Renal cortex interstitium (tissue), 15 donors: ENCODE measurements around the gene MAN1A1. TPM values are rescaled to one million over a fixed set of nuclear protein-coding genes. Genes with fewer than 3 reads are reported as not detected.
"Not testable (repeated sequence)": the region's sequence is repeated elsewhere in the genome, so short reads cannot be mapped to it uniquely, and the experiment has no call there.

Experiments used
- DNase-seq, 11 donors: peaks; one replicate each; pipeline ENCODE4 v3.0.0-alpha.2; 2013; ENCODE audit warnings: low read depth in 9 of 11, low spot score in 4 of 11; ENCODE audit errors: extremely low read depth in 1 of 11
- long read RNA-seq, 16 experiments: transcript quantifications; one replicate each; lab custom pipeline, GENCODE V29; 2026
- polyA plus RNA-seq, 3 donors: library from polyadenylated mRNA; unstranded; fragments of 120-200 nt; gene quantifications; one replicate each; pipeline ENCODE4 v1.2.1, GENCODE V29; 2013; ENCODE audit not compliant: insufficient read length in 3 of 3

Gene MAN1A1
- 10 to 100 TPM; 78.0 to 94.4 (median 93.6) TPM for polyA plus RNA-seq
- long read RNA-seq, donor 1, full-length matches to known transcripts: 10 of 17 reads
- long read RNA-seq, donor 1, partial matches to known transcripts: 7 of 17 reads
- long read RNA-seq, donor 1, other reads (novel, unspliced or antisense): 0 of 17 reads
- long read RNA-seq, donor 2, full-length matches to known transcripts: 6 of 14 reads
- long read RNA-seq, donor 2, partial matches to known transcripts: 8 of 14 reads
- long read RNA-seq, donor 2, other reads (novel, unspliced or antisense): 0 of 14 reads
- long read RNA-seq, donor 3, full-length matches to known transcripts: 17 of 75 reads
- long read RNA-seq, donor 3, partial matches to known transcripts: 58 of 75 reads
- long read RNA-seq, donor 3, other reads (novel, unspliced or antisense): 0 of 75 reads
- long read RNA-seq, donor 4, full-length matches to known transcripts: 5 of 23 reads
- long read RNA-seq, donor 4, partial matches to known transcripts: 18 of 23 reads
- long read RNA-seq, donor 4, other reads (novel, unspliced or antisense): 0 of 23 reads
- long read RNA-seq, donor 5: 0 reads
- long read RNA-seq, donor 6, full-length matches to known transcripts: 6 of 25 reads
- long read RNA-seq, donor 6, partial matches to known transcripts: 19 of 25 reads
- long read RNA-seq, donor 6, other reads (novel, unspliced or antisense): 0 of 25 reads
- long read RNA-seq, donor 7, full-length matches to known transcripts: 10 of 29 reads
- long read RNA-seq, donor 7, partial matches to known transcripts: 19 of 29 reads
- long read RNA-seq, donor 7, other reads (novel, unspliced or antisense): 0 of 29 reads
- long read RNA-seq, donor 8: 0 reads
- long read RNA-seq, donor 9, full-length matches to known transcripts: 3 of 32 reads
- long read RNA-seq, donor 9, partial matches to known transcripts: 29 of 32 reads
- long read RNA-seq, donor 9, other reads (novel, unspliced or antisense): 0 of 32 reads
- long read RNA-seq, donor 10, full-length matches to known transcripts: 6 of 31 reads
- long read RNA-seq, donor 10, partial matches to known transcripts: 25 of 31 reads
- long read RNA-seq, donor 10, other reads (novel, unspliced or antisense): 0 of 31 reads
- long read RNA-seq, donor 11, full-length matches to known transcripts: 8 of 33 reads
- long read RNA-seq, donor 11, partial matches to known transcripts: 25 of 33 reads
- long read RNA-seq, donor 11, other reads (novel, unspliced or antisense): 0 of 33 reads
- long read RNA-seq, donor 12, full-length matches to known transcripts: 5 of 5 reads
- long read RNA-seq, donor 12, partial matches to known transcripts: 0 of 5 reads
- long read RNA-seq, donor 12, other reads (novel, unspliced or antisense): 0 of 5 reads
- long read RNA-seq, donor 13: 0 reads
- long read RNA-seq, donor 14, full-length matches to known transcripts: 10 of 29 reads
- long read RNA-seq, donor 14, partial matches to known transcripts: 19 of 29 reads
- long read RNA-seq, donor 14, other reads (novel, unspliced or antisense): 0 of 29 reads
- long read RNA-seq, donor 15, full-length matches to known transcripts: 3 of 18 reads
- long read RNA-seq, donor 15, partial matches to known transcripts: 15 of 18 reads
- long read RNA-seq, donor 15, other reads (novel, unspliced or antisense): 0 of 18 reads
- long read RNA-seq, donor 16, full-length matches to known transcripts: 14 of 95 reads
- long read RNA-seq, donor 16, partial matches to known transcripts: 81 of 95 reads
- long read RNA-seq, donor 16, other reads (novel, unspliced or antisense): 0 of 95 reads

GRCh38 chr6:119349361-119350201 is at the start of gene MAN1A1:
Gene MAN1A1 (minus strand): TSS chr6:119349761. CDS start chr6:119349065, 696 bp downstream.
- peak in 10 of 11 donors; percentile 62 to 90 (median 85) for DNase-seq

- no peak for DNase-seq
Observed at GRCh38 chr6:119395192-119395591, 45.6 kb upstream of the MAN1A1 start.

DNA sequence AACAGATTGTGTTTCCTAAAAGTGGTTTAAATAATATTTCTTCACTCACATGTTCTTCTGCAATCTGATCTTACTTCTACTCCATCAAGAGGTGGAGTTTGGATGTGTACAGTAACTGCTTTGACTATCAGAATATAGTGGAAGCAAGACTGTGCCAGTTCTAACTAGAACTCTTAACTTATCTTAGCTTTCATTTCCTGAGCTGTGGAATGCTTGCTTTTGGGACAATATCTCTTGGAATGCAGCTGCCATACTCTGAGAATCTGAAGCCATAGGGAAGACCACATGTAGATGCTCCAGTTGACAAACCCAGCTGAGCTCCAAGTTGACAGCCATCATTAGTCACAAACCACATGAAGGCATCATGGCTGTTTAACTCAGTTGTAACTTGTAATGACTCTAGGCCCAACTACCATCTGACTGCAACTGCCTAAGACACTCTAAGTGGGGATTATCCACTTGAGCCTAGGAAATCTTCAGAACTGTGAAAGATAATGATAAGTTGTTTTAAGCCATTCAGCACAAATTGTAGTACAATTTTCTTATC is 40.8 kb upstream of the MAN1A1 start:
- no peak for DNase-seq

GRCh38 chr6:119385994-119386393 is 36.4 kb upstream of the MAN1A1 start:
- DNase-seq: no peak

GRCh38 chr6:119384444-119384843 is 34.9 kb upstream of the MAN1A1 start:
- no peak for DNase-seq

DNA sequence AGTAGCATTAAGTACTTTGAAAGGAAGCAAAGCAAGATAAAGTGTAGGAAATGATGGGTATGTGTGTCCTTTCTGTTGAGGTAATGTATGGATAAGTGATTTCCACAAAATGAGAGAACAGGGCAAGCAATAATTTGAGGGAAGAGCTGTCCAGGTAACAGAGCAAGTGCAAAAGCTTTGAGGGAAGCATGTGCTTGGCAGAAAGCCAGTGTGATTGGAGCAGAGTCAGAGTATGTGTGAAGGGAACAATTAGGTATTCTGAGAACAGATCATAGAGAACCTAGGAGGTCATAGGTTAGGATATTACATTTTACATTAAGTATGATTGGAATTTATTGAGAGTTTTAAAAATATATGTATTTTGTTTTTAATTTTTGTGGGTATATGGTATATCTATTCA is 30.2 kb upstream of the MAN1A1 start:
- no peak for DNase-seq

DNA sequence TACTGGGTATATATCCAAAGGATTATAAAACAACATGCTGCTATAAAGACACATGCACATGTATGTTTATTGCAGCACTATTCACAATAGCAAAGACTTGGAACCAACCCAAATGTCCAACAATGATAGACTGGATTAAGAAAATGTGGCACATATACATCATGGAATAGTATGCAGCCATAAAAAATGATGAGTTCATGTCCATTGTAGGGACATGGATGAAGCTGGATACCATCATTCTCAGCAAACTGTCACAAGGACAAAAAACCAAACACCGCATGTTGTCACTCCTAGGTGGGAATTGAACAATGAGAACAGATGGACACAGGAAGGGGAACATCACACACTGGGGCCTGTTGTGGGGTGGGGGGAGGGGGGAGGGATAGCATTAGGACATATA is 27.5 kb upstream of the MAN1A1 start:
- DNase-seq: not testable (repeated sequence)

- DNase-seq: no peak
Observed at GRCh38 chr6:119370080-119370479, 20.5 kb upstream of the MAN1A1 start.

DNA sequence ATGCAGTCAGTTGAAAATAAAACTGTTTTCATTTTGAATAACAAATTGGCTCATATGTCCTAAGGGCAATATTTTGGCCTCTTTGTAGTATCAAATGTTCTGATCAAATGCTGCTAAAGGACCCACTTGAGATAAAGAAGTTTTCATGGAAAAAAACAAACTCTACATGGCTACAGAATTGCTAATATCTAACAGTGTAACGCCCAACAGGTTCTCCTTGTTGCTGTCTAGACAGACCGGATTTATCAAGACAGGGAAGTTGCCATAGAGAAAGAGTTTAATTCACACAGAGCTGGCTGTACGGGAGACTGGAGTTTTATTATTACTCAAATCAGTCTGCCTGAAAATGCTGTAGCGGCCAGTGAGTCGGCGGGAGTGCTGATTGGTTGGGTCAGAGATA is 19.4 kb upstream of the MAN1A1 start:
- DNase-seq: no peak

DNA sequence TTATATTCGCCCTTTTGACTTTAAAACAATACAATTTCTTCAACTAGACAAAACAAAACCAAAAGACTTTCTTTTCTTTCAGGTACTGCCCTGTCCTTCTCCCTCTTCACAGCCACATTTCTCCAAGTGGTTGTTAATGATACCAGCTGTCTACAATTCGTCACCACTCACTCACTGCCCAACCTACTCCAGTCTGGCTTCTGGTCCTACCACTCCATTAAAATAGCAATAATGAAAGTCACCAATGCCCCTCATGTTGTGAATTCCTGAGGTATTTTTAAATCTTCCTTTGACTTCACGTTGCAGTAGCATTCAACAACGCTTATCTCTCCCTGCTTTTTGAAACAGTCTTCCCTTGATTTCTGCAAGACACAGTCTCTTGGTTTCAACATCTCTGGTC is 11.6 kb upstream of the MAN1A1 start:
- no peak for DNase-seq

DNA sequence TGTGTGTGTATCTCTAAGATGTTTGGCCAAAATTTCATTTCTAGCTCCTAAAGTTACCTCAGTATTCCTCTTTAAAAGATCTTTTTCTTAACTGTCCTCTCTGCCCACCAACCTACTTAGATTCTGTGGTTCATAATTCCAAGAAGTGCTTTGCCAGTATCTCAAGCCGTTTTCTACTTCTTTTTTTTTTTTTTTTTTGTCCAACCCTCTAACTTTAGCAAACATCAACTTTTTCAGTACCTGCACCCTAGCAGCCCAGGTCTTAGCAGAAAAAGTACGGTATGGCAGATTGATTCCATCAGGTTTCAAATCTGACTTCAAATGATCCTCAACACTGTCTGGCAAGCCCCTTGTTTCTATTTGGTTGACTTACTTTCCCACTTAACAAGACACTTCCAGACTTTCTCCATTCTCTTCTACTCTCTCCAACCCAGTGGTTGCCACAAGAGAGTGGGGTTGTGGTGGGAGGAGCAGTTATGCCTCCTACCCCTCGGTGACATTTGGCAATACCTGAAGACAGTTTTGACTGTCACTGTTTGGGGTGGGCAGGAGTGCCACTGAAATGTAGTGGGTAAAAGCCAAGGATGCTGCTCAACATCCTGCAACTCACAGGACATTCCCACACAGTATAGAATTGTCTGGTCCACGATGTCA is 10.8 kb upstream of the MAN1A1 start:
- no peak for DNase-seq

- no peak for DNase-seq
Observed at GRCh38 chr6:119355890-119356289, 6.3 kb upstream of the MAN1A1 start.

DNA sequence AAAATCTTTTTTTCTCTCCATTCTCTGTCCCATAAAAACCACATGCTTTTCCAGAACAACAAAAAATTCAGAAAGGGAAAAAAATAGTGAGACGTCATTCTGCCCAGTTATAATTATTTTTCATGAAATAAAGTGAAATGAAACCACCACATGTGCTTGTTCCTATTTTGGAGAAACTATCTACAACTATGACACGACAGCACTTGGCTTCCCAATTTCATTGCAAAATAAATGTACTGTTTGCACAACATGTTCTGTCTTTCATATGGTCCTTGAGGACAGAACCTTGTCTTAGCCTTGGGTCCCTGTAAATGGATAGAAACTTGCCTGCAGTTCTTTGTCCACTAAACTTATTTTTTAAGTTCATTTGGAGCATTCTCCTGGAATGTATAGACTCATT is 5.6 kb upstream of the MAN1A1 start:
- DNase-seq: no peak

DNA sequence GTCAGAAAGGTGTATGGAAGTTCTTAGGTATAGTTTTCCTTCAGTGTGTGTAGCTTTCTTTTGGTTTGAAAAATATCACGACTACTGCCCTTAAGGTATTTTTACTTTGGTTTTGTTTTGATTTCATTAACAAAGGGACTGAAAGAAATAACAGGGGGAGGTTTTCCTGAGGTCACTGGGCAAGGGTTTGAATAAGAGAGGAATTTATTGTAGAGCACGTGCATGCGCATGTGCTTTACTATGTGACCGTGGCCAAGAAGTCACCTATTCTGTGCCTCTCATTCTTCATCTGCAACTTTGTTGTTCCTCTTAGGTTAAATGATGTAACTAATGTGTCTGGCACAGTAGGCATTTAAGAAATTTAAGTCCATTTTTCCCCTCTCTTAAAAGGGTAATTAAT is 4.1 kb upstream of the MAN1A1 start:
- no peak for DNase-seq

DNA sequence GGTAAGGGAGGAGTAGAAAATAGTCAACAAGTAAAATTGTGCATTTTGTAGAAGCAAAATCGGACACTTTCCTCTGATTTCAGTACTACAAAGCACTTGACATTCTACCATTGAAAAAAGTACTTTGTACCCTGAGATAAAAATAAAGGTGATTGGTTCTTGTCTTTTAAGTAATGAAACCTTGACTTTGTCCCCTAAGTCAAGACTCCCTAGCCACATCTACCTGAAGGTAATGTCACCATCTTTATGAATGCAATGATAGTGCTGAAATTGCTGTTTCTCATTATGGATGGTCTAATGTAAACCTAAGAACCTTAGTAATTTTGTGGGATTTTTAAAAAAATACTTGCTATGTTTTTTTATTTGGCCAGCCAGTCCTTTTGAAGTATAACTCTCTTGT is 2.4 kb upstream of the MAN1A1 start:
- DNase-seq: no peak

- no peak for DNase-seq
Observed at GRCh38 chr6:119350952-119351372, 1.4 kb upstream of the MAN1A1 start.
